NCI-H128 (cell line): ENCODE results near the gene AAR2.

Experiments used
- DNase-seq: peaks from one replicate; lab custom pipeline; 2025; ENCODE audit not compliant: unreplicated experiment; lab: John Stamatoyannopoulos, UW

The AAR2 gene

DNA sequence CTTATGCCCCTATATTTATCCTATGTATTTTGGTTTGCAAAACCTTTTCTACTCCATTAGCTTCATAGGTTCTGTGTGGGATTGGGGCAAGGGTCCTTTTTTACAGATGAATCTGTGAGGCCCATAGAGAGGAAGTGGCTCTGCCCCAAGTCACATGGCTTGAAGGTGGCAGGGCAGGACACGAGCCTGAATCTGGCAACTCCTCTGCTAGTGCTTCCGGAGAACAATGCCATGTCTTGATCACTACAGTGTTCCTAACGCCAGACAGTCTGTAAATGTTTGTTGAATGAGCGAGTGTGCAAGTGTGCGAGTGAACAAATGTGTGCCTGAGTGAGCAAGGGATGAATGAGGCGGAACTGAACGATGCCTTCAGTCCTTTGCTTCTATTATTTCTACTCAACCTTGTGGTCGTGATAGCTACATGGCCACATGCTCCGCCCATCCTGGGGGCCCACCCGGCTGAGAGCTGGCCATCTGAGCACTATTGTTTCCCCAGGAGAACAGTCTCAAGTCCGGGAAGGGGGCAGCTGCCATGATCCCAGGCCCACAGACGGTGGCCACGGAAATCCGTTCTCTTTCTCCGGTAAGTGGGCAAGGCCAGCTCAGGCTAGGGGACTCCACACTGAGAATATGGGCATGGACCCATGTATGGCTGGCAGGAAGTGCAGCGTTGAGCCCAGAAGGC, 17.8 kb upstream of the AAR2 start:
- no peak for DNase-seq

DNA sequence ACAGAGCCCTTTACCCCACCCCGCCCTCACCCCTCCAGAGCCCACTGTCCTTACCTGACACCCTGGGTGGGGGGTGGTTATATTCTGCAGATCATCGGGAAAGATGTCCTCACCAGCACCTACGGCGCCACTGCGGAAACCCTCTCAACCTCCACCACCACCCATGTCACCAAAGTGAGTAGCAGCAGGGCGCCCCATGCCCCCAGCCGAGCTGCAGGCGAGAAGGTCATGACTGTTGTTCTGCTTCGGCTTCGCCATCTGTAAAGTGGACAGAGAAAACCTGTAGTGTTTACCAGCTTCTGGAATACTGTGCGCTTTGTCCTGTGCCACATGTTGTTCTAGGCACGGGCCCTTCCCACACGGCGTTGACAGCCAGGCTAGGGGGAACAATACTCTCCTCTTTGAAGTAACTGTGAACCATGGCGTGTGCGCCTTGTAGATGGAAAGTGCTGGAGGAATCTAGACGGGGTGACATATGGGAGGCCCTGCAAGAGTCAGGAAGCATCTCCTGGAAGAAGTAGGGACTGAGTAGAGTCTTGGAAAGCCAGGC, 16.5 kb upstream of the AAR2 start:
- no peak for DNase-seq

DNA sequence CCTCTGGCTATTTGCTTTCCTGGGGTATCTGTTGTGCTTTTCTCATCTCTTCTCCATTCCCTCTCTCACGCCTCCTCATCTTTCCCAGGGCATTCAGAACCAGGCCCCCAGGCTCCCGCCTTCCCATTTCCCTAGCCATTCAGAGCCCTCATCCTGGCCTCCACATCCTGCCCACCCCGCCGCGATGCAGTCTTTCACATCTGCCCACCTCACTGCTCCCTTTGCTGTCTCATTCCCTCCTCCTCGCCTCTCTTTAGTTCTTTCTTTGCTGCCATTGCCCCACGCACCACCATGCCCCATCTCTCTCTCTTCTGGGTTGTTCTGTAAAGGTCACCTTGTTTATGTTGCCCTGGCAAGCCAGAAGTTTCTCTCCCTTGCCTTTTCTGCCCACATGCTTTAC, 10.6 kb upstream of the AAR2 start:
- DNase-seq: no peak

DNA sequence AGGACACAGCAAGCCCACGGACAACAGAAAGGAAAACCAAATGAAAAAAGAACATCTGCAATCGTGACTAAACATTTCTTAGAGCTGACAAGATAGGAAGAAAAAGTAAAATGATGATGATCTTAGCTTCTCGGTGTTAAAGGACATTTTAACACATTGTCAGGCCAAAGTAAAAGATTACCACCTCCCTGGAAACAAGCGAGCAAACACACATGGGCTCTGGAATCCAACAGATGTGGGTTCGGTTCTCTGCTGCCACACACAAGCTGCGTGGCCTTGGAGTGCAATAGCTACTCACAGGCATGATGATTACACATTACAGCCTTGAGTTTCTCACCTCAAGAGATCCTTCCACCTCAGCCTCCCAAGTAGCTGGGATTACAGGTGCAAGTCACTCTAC, 7.5 kb upstream of the AAR2 start:
- DNase-seq: no peak

DNA sequence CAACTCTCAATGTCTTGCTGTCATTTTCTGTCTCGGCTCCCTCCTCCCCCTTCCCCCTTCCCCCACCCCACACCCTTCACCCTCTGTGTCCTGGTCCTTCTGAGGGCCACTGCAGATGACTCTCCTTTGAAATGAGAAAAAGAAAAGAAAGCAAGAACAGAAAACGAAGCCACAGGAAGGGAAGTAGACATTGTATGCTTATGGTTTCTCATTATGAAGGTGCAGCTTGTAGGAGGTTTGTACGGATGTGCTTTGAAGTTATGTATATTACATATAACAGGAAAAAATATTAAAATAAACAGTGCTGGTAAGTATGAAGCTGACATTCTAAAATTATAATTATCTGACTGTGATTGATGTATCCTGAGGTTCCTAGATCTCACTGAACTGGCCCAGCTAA, 6.3 kb upstream of the AAR2 start:
- no peak for DNase-seq

DNA sequence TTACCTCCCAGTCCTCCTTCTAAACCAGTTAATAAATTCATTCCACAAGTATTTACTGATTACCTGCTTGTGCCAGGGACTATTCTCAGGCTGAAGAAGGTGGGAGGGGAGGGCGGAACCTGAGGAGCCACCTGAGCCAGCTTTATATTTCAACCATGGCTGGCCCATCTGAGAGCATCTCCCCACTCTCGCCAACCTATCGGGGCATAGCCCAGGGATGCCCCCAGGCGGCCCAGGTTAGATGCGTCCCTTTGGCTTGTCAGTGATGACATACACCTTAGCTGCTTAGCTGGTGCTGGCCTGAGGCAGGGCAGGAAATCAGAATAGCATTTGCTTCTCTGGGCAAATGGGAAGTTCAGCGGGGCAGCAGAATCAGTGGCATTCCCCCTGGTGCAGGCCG, 4.9 kb upstream of the AAR2 start:
- no peak for DNase-seq

DNA sequence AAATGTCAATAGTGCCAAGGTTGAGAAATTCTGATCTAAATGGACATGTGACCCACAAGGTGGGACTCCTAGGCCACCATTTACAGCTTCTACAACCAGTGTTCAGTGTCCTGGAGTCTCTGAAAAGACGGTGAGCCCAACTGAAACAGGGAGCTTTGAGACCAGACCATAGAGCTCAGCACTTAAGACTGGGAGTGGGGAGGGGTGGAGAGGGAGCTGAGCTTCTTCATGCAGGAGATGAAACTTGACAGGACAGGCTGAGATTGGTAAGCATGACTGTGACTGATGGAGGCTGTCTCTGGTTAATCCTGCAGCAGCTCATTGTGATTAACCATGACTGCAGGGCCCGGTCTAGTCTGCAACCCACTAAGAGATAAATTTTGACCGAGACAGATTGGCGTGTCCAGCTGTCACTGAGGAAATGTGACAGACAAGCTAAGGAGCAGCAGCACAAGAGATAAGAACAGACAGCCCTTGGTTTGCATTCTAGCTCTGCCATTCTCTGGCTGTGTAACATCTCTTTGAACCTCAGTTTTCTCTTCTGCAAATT, 1.4 kb upstream of the AAR2 start:
- no peak for DNase-seq

DNA sequence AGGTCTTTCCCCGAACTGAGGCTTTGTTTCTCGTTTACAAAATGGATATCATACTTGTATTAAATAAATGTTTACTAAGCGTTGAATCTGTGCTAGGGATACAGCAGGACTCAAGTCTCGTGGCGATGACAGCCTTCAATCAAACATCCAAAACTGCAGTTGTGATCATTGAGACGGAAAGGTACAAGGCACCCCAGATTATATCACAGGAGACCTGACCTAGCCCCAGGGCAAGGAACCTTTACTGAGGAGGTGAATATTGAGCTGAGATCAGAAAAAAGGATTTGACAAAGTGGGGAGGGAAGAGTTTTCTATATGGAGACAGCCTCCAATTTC, 476 bp downstream of the AAR2 start:
- no peak for DNase-seq

DNA sequence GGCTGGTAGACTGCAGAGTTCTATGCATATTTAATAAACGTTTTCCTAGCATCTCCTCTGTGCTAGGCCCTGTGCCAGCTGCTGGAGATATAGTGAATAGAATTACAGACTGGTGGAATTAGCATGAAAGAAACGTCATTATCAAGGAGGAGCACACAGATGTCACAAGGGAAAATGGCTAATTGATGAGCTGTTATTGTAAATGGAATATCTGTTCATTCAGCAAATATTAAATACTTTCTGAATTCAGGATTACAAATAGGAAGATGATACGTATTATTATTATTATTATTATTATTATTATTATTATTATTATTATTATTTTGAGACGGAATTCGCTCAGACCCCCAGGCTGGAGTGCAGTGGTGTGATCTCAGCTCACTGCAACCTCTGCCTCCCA, 1.2 kb downstream of the AAR2 start:
- DNase-seq: no peak

DNA sequence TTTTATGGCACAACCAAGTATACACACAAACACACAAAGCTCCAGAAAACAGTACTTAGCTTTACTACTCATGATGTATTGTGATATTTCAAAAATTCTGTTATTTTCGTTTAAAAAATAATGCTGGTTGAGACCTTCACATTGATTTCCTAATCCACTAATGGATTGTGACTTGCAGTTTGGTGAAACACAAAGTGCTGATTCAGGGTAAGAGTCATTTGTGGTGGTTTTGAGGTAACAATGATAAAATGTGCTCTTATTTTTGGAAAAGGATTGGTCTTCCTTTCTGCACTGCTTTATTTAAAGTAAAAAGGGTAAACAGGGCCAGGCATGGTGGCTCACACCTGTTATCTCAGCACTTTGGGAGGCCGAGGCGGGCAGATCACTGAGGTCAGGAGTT, 1.9 kb downstream of the AAR2 start:
- no peak for DNase-seq

DNA sequence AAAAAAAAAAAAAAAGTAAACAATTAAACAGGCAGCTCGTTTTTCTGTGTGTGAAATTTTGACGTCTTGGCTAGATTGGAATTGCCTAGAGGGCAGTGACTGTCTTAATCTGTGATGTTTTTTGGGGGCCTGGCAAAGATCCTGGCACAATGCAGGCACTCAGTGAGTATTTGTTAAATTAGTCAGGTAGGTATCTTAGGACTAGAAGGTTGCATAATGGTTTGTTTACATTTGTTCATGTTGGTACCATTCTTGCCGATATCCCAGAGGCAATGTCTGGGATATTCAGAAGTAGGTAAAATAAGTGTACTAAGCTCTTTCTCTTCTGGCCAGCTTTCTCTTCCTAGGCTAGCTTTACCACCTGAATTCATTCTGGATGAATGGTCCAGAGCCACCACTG, 2.5 kb downstream of the AAR2 start:
- no peak for DNase-seq

DNA sequence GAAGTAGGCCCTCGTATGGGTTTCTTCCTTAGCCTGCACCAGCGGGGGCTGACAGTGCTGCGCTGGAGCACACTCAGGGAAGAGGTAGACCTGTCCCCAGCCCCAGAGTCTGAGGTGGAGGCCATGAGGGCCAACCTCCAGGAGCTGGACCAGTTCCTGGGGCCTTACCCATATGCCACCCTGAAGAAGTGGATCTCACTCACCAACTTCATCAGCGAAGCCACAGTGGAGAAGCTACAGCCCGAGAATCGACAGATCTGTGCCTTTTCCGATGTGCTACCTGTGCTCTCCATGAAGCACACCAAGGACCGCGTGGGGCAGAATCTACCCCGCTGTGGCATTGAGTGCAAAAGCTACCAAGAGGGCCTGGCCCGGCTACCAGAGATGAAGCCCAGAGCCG, 3.8 kb downstream of the AAR2 start:
- no peak for DNase-seq

DNA sequence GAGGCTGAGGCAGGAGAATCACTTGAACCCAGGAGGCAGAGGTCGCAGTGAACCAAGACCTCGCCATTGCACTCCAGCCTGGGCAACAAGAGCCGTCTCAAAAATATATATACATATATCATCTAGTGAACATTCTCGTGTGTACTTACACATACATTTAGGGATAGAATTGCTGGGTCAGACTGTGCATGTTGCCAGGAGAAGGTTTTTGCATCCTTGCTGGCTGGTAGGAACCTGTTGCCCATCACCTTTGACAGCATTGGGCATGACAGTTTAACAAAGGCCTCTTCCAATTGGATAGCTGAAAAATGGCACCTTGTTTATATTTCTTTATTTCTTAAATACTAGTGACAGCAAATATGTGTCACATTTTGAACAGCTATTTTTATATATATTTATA, 5.4 kb downstream of the AAR2 start:
- DNase-seq: no peak

DNA sequence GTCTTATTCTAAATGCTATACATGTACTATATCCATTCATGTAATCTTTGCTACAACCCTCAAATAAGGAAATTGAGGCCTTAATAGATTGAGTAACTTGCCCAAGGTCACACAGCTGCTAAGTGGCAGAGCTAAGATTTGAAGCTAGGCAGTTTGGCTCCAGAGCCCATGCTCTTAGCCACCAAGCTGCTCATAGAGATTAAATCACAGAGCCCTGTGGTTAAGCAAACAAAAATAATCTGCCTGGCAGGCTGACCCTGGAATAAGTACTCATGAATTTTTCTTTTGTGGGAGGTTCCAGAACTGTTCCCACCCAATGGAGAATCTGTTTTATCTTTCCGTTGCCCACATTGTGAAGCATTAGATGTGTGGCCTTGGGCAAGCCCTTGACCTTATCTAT, 7.4 kb downstream of the AAR2 start:
- no peak for DNase-seq

DNA sequence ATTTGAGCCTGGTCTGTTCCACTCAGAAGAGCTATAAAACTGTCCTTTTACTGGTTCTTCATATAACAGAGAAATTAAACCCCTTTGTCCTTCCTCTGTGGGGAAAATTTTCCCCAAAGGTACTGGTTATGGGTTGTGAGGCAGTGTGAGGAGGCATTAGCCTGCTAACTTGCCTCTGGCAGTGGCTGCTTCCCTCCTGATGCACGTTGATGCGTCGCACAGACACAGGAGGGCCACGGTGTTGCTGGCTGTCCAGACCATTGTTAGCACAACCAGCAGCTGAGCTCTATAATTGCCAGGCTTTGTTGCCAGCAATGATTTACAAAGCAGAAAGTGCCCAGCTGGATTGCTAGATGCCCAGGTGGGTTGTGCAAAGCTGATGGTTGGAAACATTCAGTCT, 10.1 kb downstream of the AAR2 start:
- DNase-seq: no peak

DNA sequence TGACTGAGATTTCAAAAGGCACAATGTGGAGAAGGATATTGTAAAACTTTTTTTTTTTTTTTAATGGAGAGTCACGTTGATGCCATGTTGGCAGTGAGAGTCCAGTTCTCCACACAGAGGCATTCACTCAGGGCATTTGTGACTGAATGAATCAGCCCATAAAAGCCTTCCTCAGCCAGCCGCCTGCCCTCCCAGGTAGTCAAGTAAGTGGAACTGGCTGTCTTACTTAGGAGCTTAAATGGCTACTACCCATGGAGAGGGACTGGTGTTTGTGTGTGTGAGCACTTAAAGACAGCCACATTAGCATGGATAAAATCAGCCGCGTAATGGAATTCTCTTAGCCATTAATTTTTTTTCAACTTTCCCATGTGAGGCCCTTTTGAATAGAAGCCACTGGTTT, 12.6 kb downstream of the AAR2 start:
- no peak for DNase-seq

DNA sequence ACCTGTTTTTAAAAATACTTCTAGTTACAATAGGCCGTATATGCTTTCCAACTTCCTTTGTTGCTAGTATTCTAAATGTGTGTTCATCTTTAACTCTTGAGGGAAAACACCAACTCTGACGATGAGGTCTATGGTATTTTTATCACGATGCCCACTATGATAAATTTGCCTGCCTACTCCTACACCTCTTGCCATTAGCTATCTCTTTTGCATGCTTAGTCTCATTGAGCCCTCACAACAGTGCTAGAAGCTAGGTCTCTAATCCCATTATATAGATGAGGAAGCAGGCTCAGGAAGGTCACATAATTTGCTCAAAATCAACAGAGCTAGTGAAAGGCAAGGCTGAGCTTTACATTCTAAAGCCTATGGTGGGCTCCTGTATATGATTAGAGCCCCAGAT, 13.2 kb downstream of the AAR2 start:
- no peak for DNase-seq

DNA sequence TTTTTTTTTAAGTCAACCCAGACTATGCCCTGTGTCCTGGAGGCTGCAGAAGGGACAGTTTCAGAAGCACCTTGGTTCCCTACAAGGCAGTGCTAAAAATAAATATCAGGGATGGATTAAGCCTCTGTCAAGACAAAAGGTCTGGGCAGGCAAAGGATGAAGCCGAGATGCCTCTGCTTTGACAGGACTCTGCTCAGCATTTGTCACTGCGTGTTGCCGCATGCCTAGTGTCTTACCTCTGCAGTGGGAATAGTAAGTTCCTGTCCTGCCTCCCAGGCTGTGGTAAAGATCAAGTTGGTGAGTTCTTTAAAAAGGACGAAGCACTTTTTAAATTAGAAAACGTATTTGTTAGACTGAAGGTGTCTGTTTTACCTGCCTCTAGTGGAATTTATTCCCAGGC, 15.1 kb downstream of the AAR2 start:
- DNase-seq: no peak

DNA sequence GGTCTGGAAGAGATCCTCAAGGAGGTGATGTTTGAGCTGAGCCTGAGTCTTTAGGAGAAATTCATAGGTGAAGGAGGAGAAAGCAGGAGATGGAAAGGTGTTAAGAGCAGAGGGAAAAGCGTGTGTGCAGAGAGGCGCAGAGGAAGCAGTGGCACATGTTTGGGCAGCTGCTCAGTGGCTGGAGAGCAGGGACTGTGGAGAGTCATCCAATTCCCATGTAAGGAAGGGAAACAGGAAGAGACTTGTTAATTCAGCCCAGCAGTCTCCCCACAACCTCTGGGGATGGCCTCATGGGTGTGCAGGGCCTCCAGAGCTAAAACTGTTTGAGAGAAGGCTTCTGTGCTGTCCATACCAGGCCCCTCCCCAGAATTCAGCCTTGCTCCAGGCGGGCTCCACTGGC, 16.2 kb downstream of the AAR2 start:
- no peak for DNase-seq

DNA sequence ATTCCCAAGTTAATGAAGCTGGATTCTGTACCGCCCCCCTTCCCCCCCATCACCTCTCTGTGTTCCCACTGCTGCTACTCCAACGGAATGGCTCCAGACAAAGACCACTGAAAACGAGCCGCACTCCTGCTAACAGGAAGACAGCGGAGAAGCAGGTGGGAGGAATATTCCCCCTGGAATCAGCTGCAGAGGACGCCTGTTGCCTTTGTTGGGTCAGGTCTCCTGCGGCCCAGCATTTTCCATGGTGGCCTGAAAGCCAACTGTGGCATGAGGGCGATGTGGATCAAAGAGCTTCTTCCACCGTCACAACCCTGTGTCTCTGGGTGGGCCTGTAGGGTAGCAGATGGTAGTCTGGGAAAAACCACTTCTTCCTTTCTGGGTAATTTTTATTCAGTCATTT, 16.8 kb downstream of the AAR2 start:
- no peak for DNase-seq

DNA sequence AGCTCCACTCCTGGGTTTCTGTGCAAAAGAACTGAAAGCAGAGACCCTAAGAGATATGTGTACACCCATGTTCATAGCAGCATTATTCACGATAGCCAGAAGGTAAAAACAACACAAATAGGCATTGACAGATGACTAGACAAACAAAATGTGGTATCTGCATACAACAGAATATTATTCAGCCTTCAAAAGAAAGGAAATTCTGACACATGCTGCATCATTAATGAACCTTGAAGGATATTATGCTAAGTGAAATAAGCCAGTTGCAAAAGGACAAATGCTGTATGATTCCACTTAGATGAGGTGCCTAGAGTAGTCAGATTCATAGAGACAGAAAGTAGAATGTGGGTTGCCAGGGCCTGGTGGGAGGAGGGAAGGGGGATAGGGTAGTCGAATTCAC, 17.8 kb downstream of the AAR2 start:
- DNase-seq: no peak

DNA sequence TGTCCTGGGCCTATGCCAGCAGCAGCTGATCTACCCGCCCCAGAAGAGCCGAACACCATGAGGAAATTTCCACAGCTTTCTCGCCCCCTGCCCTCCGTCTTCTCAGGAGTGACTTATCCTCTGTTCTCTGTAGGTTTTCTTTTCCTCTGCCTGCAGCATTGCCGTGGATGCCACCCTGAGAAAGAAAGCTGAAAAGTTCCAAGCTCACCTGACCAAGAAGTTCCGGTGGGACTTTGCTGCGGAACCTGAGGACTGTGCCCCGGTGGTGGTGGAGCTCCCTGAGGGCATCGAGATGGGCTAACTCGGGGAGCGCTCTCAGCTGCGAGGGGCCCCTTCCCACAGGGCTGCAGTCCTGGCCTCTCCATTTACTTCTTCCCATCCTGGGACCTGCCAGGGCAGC, 19.2 kb downstream of the AAR2 start:
- DNase-seq: no peak
